K562 (cell line): ENCODE measurements around the gene FSD1L. TPM values are rescaled to one million over a fixed set of nuclear protein-coding genes. Genes with fewer than 3 reads are reported as not detected.

Source experiments
- ATF7 ChIP-seq: fragments of 450-650 bp; IDR thresholded peaks from 2 replicates; pipeline ENCODE4 v1.7.1; 2014; ENCODE audit warnings: mild to moderate bottlenecking, moderate library complexity
- BRF2 ChIP-seq: IDR thresholded peaks from 3 replicates; pipeline ENCODE4 v1.6.1; 2011; ENCODE audit warnings: borderline replicate concordance, mild to moderate bottlenecking; ENCODE audit not compliant: insufficient read length, insufficient read depth
- GATAD2A ChIP-seq: fragments of 450-650 bp; IDR thresholded peaks from 2 replicates; pipeline ENCODE4 v1.6.1; 2017
- HMGN3 ChIP-seq: IDR thresholded peaks from 2 replicates; pipeline ENCODE4 v1.6.1; 2011; ENCODE audit warnings: borderline replicate concordance, low read depth, mild to moderate bottlenecking, mixed read lengths, low read length; ENCODE audit not compliant: insufficient read length; ENCODE audit errors: extremely low read depth
- JUND ChIP-seq, 2 experiments: IDR thresholded peaks; 2 replicates in 1 of 2; 3 replicates in 1 of 2; pipeline ENCODE4 v1.6.1; 2011; ENCODE audit warnings: borderline replicate concordance in 2 of 2, low read depth in 2 of 2, low read length in 2 of 2, improper control_type of control experiment in 1 of 2, missing biosample characterization in 1 of 2, missing genetic modification characterization in 1 of 2, missing genetic modification reagents in 1 of 2
- KAT7 ChIP-seq: sonication (generic); formaldehyde crosslinking; IDR thresholded peaks from 2 replicates; pipeline ENCODE4 v1.8.0; 2022; ENCODE audit warnings: missing genetic modification reagents, mild to moderate bottlenecking, borderline replicate concordance
- MBD2 ChIP-seq: sonication (generic); IDR thresholded peaks from 2 replicates; pipeline ENCODE4 v1.6.1; 2016; ENCODE audit warnings: low read depth, borderline replicate concordance
- MEIS2 ChIP-seq: fragments of 450-650 bp; IDR thresholded peaks from 2 replicates; pipeline ENCODE4 v1.6.1; 2014; ENCODE audit warnings: mild to moderate bottlenecking; ENCODE audit not compliant: partially characterized antibody
- MTA3 ChIP-seq: fragments of 450-650 bp; formaldehyde crosslinking; IDR thresholded peaks from 2 replicates; pipeline ENCODE4 v1.6.1; 2017; ENCODE audit warnings: mild to moderate bottlenecking, borderline replicate concordance
- NFRKB ChIP-seq: fragments of 450-650 bp; IDR thresholded peaks from 2 replicates; pipeline ENCODE4 v1.6.1; 2016; ENCODE audit warnings: low read depth
- NR2C1 ChIP-seq, 2 experiments: fragments of 450-650 bp; IDR thresholded peaks; 2 replicates each; pipeline ENCODE4 v1.6.1; 2017; ENCODE audit warnings: mild to moderate bottlenecking in 2 of 2, antibody characterized with exemption in 1 of 2, inconsistent platforms in 1 of 2, missing compliant biosample characterization in 1 of 2, missing genetic modification characterization in 1 of 2
- OTX1 ChIP-seq: fragments of 450-650 bp; formaldehyde crosslinking; IDR thresholded peaks from 2 replicates; pipeline ENCODE4 v1.4.0; 2022; ENCODE audit warnings: mild to moderate bottlenecking
- POLR3G ChIP-seq: IDR thresholded peaks from 2 replicates; pipeline ENCODE4 v1.6.1; 2011; ENCODE audit not compliant: insufficient read length, insufficient replicate concordance; ENCODE audit errors: extremely low read depth
- SAP30 ChIP-seq: fragments of 200-600 bp; sonication (generic); IDR thresholded peaks from 2 replicates; pipeline ENCODE4 v1.6.1; 2012; ENCODE audit warnings: borderline replicate concordance, low read depth, mild to moderate bottlenecking, moderate library complexity, low read length, control low read depth, inconsistent platforms; ENCODE audit not compliant: insufficient read depth, poor library complexity, severe bottlenecking
- UBTF ChIP-seq, 2 experiments: IDR thresholded peaks; 2 replicates each; pipeline ENCODE4 v1.6.1; 2012; ENCODE audit warnings: improper control_type of control experiment in 2 of 2, low read depth in 2 of 2, low read length in 2 of 2, borderline replicate concordance in 1 of 2
- WHSC1 ChIP-seq: IDR thresholded peaks from one replicate; pipeline ENCODE4 v1.6.1; 2012; ENCODE audit warnings: low read length, control low read depth, inconsistent platforms
- YY1 ChIP-seq, 3 experiments: IDR thresholded peaks; 2 replicates each; pipeline ENCODE4 v1.6.1; 2011; ENCODE audit warnings: low read length in 2 of 3, mild to moderate bottlenecking in 2 of 3, moderate library complexity in 2 of 3, borderline replicate concordance in 1 of 3, control low read depth in 1 of 3, low read depth in 1 of 3; ENCODE audit not compliant: insufficient read depth in 3 of 3, insufficient replicate concordance in 2 of 3, control insufficient read depth in 1 of 3, insufficient read length in 1 of 3; ENCODE audit errors: extremely low read depth in 1 of 3
- ZFP91 ChIP-seq: sonication (generic); formaldehyde crosslinking; IDR thresholded peaks from 2 replicates; pipeline ENCODE4 v1.8.0; 2022; ENCODE audit warnings: mild to moderate bottlenecking, missing genetic modification reagents
- ZFX ChIP-seq: sonication (generic); formaldehyde crosslinking; IDR thresholded peaks from 2 replicates; pipeline ENCODE4 v1.8.0; 2022; ENCODE audit warnings: mild to moderate bottlenecking, missing genetic modification reagents, moderate library complexity
- polyA plus RNA-seq, 8 experiments: library from polyadenylated mRNA; depleted of rRNA in 4 of 8; stranded (reverse) in 5 of 8; unstranded in 3 of 8; fragments of >200 nt; fragmentation: Nextera tagmentation in 2 of 8; fragmentation: Illumina TruSeq in 1 of 8; extraction: Ambion mirVana in 2 of 8; extraction: Trizol in 1 of 8; gene quantifications; 2 replicates each; pipeline versions ENCODE4 v1.2.1 to v1.2.3, GENCODE V29; 2011 to 2014; ENCODE audit warnings: inconsistent platforms in 1 of 8, missing spikeins in 1 of 8
- total RNA-seq, 7 experiments: library from RNA; depleted of rRNA in 6 of 7; stranded (reverse); fragments of >200 nt in 6 of 7; fragmentation: Illumina TruSeq in 2 of 7; extraction: Trizol in 2 of 7; gene quantifications; 2 replicates each; pipeline versions ENCODE4 v1.2.1 to v1.2.3, GENCODE V29; 2011 to 2021; ENCODE audit warnings: low replicate concordance in 1 of 7

FSD1L gene
- total and polyA plus RNA-seq, 9 of the 15 experiments (the other 6 are each of a cell fraction or from before 2014, with no cell fraction given), result 0.95 to 4.2 (median 2.1) TPM

GRCh38 chr9:105447814-105448812, at the start of gene FSD1L (continued):
- TF ChIP-seq ZFP91 (CRISPR knock-in tag) (no peak), OTX1 (CRISPR knock-in tag) (no peak), NR2C1 (IDR thresholded peaks at IDR 0.05) (peak; percentile 83), NR2C1 (tag; IDR thresholded peaks at IDR 0.05) (peak; percentile 90), KAT7 (no peak), UBTF (IDR thresholded peaks at IDR 0.05; ENCODE audit: borderline replicate concordance in 1 of 2, low read depth in 2 of 2, low read length in 2 of 2) (0 out of 4 replicates have a peak, but pooled peaks of 1 of the 2 experiments have one; percentile 40), MTA3 (peak; percentile 64; the same call in 1 of the 2 replicates), YY1 (IDR thresholded peaks at IDR 0.05; ENCODE audit: borderline replicate concordance in 1 of 3, control insufficient read depth in 1 of 3, extremely low read depth in 1 of 3, insufficient read depth in 3 of 3, insufficient read length in 1 of 3, insufficient replicate concordance in 2 of 3, low read depth in 1 of 3, low read length in 2 of 3) (peak in 2 of 3 experiments; percentile 27 to 50), ATF7 (peak; percentile 63; the same call in 1 of the 2 replicates), JUND (IDR thresholded peaks at IDR 0.05; ENCODE audit: borderline replicate concordance, low read depth, low read length) (0 out of 2 replicates have a peak, but pooled peaks have one; percentile 27), JUND (tag; IDR thresholded peaks at IDR 0.05; ENCODE audit: borderline replicate concordance, low read depth, low read length) (no peak; the same call in 2 of the 3 replicates), MBD2 (no peak), GATAD2A (0 out of 2 replicates have a peak, but pooled peaks have one; percentile 80), HMGN3 (peak; percentile 76), BRF2 (no peak), ZFX (CRISPR knock-in tag) (peak; percentile 76), SAP30 (peak; percentile 59), WHSC1 (no peak), NFRKB (0 out of 2 replicates have a peak, but pooled peaks have one; percentile 6), MEIS2 (peak; percentile 75), POLR3G (no peak)
